UCSD-AML1 (cell line): Measurements from ENCODE around the gene TOM1L2.
"Not testable (repeated sequence)": the region's sequence is repeated elsewhere in the genome, so short reads cannot be mapped to it uniquely, and the experiment has no call there.

Source experiments
- DNase-seq: peaks from one replicate; lab custom pipeline; 2025; ENCODE audit not compliant: unreplicated experiment; lab: John Stamatoyannopoulos, UW

TOM1L2 gene

DNA sequence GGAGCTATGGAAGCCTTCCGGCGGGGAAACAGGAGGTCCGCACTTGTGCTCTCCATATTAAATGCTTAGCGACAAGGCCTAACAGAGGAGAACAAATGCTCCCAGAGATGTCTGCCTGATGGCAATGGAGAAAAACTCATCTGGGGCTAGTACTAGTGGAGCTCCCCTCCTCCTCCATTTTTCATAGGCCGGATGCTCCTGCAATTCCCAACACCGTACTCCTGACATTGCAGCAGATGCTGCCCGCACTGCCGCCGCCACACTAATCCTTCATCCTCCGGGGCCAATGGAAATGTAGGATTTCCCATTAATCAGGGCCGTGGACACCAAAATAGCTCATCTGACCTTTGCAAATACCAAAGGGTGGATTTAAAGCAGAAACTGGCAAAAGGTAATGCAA, 27.5 kb downstream of the TOM1L2 start:
- no peak for DNase-seq

- DNase-seq, result no peak
These were observed 28.0 kb downstream of the TOM1L2 start for GRCh38 chr17:17944242-17944641.

DNA sequence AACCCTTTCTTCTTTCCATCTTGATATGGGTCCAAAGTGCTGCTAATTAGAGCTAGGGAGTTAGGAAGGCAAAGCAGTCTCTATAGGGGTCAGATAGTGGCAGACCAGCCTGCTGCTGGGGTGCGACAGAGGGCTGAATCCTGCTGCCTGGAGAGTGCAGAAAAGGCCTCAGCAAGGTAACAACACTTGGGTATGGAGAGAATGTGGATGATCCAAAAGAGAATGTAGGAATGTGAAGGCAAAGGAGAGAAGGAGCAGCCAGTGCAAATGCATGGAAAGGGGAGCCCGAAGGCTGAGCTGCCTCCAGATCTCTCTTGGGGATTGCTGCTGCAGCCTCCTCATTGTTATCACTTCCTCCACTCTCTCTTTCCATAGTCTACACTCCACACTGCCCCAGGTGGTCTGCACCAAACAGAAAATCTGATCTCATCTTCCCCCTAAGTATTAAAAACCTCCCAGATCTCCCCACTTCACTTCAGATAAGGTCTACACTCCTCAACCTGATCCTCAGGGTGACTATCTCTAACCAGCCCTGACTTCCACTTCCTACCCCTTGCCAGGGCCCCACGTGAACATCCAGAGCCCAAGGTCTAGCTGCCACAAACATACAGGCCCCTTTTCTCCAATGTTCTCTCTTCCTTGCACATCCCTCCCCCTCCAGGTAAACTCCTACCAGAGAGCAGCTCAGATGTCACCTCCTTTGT, 28.8 kb downstream of the TOM1L2 start:
- no peak for DNase-seq

DNA sequence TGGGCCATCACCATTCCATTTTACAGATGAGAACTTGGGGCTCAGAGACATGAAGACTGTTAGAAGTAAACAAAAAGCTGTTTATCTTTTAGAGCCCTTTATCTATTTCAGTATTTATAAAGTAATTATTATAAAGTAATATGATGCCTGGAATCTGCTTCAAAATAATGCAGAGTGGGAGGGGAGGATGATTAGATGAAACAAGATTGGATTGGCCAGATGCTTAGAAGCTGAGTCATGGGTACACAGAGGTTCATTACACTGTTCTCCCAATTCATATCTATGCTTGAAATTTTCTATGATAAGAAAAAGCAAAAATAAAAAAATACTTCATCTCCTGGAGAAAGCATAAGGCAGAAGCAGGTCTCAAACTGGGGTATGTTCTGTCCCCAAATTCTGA, 29.4 kb downstream of the TOM1L2 start:
- no peak for DNase-seq

- DNase-seq, result no peak
These were observed 31.2 kb downstream of the TOM1L2 start for GRCh38 chr17:17941015-17941414.

DNA sequence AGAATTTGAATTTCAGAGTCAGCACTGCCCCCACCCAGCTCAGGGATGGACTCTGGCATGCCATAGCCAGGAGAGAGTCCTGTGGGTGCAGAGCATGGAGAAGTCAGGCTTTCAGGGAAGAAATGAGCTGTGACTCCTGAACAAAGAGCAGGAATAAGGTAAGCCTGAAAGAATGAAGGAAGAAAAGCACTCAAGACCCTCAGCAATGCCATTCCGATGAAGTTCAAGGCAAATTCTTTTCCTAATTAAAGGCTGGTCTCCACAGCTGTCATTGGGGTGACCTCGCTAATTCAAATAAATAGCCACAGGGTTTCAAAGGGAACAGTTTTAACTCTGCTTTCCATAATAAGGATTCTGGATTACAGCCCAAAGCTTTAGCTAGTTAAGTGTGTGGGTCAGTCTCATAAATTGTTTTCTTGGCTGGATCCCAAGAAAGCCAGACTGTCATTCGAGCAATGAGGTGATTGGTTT, 31.7 kb downstream of the TOM1L2 start:
- no peak for DNase-seq

GRCh38 chr17:17939941-17940340, 32.3 kb downstream of the TOM1L2 start:
- DNase-seq, result not testable (repeated sequence)

DNA sequence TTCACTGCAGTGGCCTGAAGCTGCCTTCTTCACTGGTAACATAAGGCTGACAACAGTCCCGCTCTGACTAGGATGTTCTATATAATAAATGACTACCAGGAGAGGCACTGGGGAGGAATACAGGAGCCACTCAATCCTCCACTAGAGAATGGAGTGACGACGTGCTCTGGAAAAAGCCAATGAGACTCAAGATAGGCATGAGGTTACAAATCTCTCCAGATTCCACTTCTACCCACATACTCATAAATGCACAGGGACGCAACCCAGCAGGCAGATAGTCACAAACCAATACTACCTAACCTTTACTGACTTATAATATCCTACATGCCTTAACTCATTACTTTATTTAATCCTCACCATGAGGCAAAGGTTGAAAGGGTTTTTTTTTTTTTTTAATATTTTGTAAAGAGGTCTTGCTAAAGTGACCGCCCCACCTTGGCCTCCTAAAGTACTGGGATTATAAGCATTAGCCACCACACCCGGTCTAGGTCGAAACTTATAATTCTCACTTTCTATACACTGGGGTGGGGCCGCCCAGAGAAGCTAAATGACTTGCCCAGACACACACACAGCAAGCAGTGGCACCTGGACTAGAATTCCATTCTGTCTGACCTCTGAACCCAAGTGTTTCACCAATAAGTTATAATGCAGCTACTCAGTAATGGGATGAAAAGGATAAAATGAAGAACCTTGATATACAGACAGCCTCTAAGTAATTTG, 33.7 kb downstream of the TOM1L2 start:
- DNase-seq, result no peak

GRCh38 chr17:17937958-17938357, 34.2 kb downstream of the TOM1L2 start:
- DNase-seq, result no peak

- no peak for DNase-seq
These were observed 34.9 kb downstream of the TOM1L2 start for GRCh38 chr17:17937201-17937853.

DNA sequence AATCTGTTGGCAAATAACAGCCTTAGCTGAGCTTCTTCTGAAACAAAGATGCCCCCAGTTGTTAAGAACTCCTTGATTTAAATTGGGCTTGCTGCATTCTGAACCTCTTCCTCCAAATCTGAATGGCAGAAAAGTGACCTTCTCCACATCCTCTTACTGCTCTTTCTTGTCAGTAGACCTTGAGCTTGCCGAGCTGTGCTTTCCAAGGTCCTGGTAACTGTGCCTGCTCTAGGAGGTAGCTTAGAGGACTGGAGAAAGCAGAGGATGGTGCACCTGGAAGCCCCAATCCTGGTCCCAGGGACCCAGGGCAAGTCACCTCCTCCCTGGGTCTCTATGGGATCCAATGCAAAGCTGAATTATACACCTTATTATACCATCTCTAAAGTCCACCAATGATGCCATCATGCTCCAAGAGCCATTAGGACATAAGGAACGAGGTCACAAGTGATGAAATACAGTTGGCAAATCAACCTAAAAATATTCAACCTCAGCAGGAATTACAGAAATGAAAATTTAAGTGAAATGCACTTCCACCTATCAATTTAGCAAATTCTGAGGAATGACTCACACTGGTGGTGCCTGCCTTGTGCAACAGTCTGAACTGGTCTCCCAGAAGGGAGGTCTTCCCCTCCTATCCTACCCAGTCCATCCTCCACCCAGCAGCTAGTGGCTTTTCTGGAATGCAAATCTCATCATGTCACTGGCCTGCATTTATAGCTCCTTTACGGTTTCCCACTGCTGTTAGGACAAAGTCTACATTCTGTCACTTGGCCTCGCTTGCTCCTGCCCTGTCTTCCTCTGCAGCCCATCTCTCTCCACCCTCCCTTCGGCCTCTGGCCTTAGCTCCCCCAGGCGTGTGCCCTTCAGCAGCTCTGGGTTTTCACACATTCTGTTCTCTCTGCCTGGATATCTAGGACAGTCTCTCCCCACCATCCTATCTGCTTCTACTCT, 36.6 kb downstream of the TOM1L2 start:
- no peak for DNase-seq

- no peak for DNase-seq
These were observed 37.4 kb downstream of the TOM1L2 start for GRCh38 chr17:17934806-17935205.

DNA sequence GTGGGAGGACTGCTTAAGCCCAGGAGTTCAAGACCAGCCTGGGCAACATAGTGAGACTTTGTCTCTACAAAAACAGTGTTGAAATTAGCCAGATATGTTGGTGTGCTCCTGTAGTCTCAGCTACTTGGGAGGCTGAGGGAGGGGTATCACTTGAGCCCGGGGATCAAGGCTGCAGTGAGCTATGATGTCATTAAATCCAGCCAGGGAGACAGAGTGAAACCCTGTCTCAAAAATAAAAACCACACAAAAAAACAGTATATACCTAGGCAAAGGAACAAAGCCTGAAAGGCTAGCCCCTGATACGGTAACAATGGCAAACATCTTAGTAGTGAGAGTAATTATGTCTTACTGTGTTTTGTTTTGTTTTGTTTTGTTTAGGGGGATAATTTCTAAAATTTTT, 38.0 kb downstream of the TOM1L2 start:
- DNase-seq, result no peak

- no peak for DNase-seq
These were observed 38.4 kb downstream of the TOM1L2 start for GRCh38 chr17:17933775-17934174.

GRCh38 chr17:17931159-17931558, 41.0 kb downstream of the TOM1L2 start:
- DNase-seq, result no peak

- no peak for DNase-seq
These were observed 41.5 kb downstream of the TOM1L2 start for GRCh38 chr17:17930674-17931073.

DNA sequence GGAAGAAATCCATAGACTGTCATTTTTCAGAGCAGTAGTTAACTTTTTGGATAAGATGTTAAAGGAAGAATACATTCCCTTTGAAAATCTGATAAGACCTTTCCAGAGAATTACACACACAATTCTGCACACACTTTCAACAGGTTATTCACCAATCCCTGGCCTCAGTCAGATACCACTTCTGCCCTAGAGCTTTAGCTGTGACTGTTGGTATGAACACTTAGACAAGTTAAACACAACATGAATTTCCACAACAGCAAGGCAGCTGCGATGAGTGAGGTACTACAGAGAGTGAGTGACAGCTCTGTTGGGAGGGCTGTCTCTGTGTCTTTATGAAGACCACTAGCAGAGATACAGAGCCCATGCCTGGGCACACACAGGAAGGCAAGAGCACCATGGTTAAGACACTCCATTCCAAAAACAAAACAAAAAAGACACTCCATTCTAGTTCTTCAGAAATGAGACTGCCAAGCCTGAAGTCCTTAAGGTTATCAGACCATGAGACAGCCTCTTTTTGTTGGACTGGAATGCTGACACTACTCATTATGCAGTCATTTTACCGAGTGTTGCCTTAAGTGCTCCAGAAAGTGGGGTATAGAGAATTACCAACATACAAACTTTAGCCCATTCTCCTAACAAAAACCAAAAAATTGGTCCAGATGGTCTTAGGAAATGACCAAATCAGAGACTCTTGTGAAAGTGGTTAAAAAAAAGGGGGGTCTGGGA, 42.4 kb downstream of the TOM1L2 start:
- DNase-seq, result no peak

GRCh38 chr17:17928398-17929287, 43.6 kb downstream of the TOM1L2 start:
- DNase-seq, result no peak

- DNase-seq, result no peak
These were observed 45.3 kb downstream of the TOM1L2 start for GRCh38 chr17:17926840-17927449.
